NCI-H748 (cell line): ENCODE results near the gene JMJD4.
A peak's percentile ranks its signal among the peaks of the same experiment; 100 is the strongest.

Source experiments
- DNase-seq: peaks from one replicate; lab custom pipeline; 2025; ENCODE audit not compliant: unreplicated experiment; lab: John Stamatoyannopoulos, UW

JMJD4 gene

GRCh38 chr1:227734856-227735538 lies at the start of gene JMJD4, which contains the start of gene SNAP47:
JMJD4 (minus strand) TSS chr1:227735302; CDS start chr1:227735273, 29 bp downstream.
SNAP47 (plus strand) TSS chr1:227735435; CDS start chr1:227747737, 12,302 bp downstream.
- peak; percentile 88 for DNase-seq

GRCh38 chr1:227782226-227782625 lies 47.1 kb upstream of the JMJD4 start:
- no peak for DNase-seq

- DNase-seq: no peak
Observed at GRCh38 chr1:227781314-227781930, 46.3 kb upstream of the JMJD4 start.

GRCh38 chr1:227780101-227781044 lies 45.3 kb upstream of the JMJD4 start:
- no peak for DNase-seq

- DNase-seq: no peak
Observed at GRCh38 chr1:227779685-227780084, 44.6 kb upstream of the JMJD4 start.

GRCh38 chr1:227779021-227779441 lies 43.9 kb upstream of the JMJD4 start:
- no peak for DNase-seq

GRCh38 chr1:227778401-227778947 lies 43.4 kb upstream of the JMJD4 start:
- DNase-seq: no peak

GRCh38 chr1:227777646-227778045 lies 42.5 kb upstream of the JMJD4 start:
- no peak for DNase-seq

GRCh38 chr1:227777156-227777555 lies 42.1 kb upstream of the JMJD4 start:
- no peak for DNase-seq

- no peak for DNase-seq
Observed at GRCh38 chr1:227776331-227776771, 41.2 kb upstream of the JMJD4 start.

GRCh38 chr1:227775841-227776240 lies 40.7 kb upstream of the JMJD4 start:
- DNase-seq: no peak

GRCh38 chr1:227774821-227775661 lies 39.9 kb upstream of the JMJD4 start:
- no peak for DNase-seq

GRCh38 chr1:227774051-227774731 lies 39.1 kb upstream of the JMJD4 start:
- no peak for DNase-seq

- DNase-seq: no peak
Observed at GRCh38 chr1:227773558-227773957, 38.5 kb upstream of the JMJD4 start.

- DNase-seq: no peak
Observed at GRCh38 chr1:227771771-227772170, 36.7 kb upstream of the JMJD4 start.

- DNase-seq: no peak
Observed at GRCh38 chr1:227771326-227771725, 36.2 kb upstream of the JMJD4 start.

GRCh38 chr1:227770812-227771211 lies 35.7 kb upstream of the JMJD4 start:
- DNase-seq: no peak

- DNase-seq: no peak
Observed at GRCh38 chr1:227769936-227770494, 34.9 kb upstream of the JMJD4 start.
